PC-9 (cell line): ENCODE data around the gene UGT1A1.

ENCODE experiments used
- EZH2 ChIP-seq: fragments of 200-600 bp; sonication (generic); IDR thresholded peaks from 2 replicates; pipeline ENCODE4 v1.8.0; 2017; ENCODE audit warnings: antibody characterized with exemption, low read depth
- TF ChIP-seq, protein P1 (sequence below): fragments of 200-600 bp; sonication (generic); conservative IDR thresholded peaks from 2 replicates; pipeline ENCODE4 v1.6.1; 2017; ENCODE audit warnings: mixed run types, antibody characterized with exemption, mild to moderate bottlenecking, moderate library complexity

DNA sequence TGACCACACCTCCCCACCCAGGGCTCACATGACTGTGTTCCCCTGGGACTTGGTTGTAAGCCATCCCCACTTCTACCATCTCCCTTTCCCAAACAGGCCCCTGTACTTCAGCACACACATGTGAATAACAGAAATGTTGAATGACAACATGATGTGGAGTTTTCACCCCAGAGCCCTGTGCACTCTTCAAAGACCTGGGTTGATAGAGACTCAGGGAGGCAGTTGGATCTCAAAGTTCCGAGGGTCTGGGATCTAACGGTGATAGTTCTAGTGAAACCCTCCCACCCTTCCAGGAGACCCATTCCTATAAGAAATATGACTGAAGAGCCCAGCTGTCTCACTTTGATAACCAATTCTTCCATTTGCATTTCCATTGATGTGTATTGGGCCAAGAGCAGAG lies 18.0 kb downstream of the UGT1A1 start, which contains the start of gene MROH2A:
- TF ChIP-seq, protein P1, sequence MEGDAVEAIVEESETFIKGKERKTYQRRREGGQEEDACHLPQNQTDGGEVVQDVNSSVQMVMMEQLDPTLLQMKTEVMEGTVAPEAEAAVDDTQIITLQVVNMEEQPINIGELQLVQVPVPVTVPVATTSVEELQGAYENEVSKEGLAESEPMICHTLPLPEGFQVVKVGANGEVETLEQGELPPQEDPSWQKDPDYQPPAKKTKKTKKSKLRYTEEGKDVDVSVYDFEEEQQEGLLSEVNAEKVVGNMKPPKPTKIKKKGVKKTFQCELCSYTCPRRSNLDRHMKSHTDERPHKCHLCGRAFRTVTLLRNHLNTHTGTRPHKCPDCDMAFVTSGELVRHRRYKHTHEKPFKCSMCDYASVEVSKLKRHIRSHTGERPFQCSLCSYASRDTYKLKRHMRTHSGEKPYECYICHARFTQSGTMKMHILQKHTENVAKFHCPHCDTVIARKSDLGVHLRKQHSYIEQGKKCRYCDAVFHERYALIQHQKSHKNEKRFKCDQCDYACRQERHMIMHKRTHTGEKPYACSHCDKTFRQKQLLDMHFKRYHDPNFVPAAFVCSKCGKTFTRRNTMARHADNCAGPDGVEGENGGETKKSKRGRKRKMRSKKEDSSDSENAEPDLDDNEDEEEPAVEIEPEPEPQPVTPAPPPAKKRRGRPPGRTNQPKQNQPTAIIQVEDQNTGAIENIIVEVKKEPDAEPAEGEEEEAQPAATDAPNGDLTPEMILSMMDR: no peak
- TF ChIP-seq EZH2: no peak
